Astrocyte of the spinal cord (primary cell): ENCODE measurements around the gene TAP2.
"Not testable (repeated sequence)": the region's sequence is repeated elsewhere in the genome, so short reads cannot be mapped to it uniquely, and the experiment has no call there.

Experiments used
- DNase-seq: peaks from one replicate; pipeline ENCODE4 v3.0.0; 2011; ENCODE audit warnings: low read depth, low spot score
- H3K4me3 ChIP-seq: 2 replicates; pipeline ENCODE4 v1.5.1; 2011; ENCODE audit warnings: low read depth, mild to moderate bottlenecking, low read length, moderate library complexity
- in situ Hi-C: cut with HindIII; loops from 2 replicates; pipeline ENCODE4 v1.10.0; 2017; ENCODE audit warnings: low sequenced_read_pairs
- TF ChIP-seq, protein P1 (sequence below): IDR thresholded peaks from 2 replicates; pipeline ENCODE4 v1.5.1; 2012; ENCODE audit warnings: low read depth, mild to moderate bottlenecking, low read length, inconsistent platforms

TAP2 gene

GRCh38 chr6:32879691-32880090, 41.2 kb upstream of the TAP2 start:
- TF ChIP-seq, protein P1, sequence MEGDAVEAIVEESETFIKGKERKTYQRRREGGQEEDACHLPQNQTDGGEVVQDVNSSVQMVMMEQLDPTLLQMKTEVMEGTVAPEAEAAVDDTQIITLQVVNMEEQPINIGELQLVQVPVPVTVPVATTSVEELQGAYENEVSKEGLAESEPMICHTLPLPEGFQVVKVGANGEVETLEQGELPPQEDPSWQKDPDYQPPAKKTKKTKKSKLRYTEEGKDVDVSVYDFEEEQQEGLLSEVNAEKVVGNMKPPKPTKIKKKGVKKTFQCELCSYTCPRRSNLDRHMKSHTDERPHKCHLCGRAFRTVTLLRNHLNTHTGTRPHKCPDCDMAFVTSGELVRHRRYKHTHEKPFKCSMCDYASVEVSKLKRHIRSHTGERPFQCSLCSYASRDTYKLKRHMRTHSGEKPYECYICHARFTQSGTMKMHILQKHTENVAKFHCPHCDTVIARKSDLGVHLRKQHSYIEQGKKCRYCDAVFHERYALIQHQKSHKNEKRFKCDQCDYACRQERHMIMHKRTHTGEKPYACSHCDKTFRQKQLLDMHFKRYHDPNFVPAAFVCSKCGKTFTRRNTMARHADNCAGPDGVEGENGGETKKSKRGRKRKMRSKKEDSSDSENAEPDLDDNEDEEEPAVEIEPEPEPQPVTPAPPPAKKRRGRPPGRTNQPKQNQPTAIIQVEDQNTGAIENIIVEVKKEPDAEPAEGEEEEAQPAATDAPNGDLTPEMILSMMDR: no peak
- DNase-seq: no peak
- in situ Hi-C loops: no loop called here
- H3K4me3 ChIP-seq: no peak overlapping the region

DNA sequence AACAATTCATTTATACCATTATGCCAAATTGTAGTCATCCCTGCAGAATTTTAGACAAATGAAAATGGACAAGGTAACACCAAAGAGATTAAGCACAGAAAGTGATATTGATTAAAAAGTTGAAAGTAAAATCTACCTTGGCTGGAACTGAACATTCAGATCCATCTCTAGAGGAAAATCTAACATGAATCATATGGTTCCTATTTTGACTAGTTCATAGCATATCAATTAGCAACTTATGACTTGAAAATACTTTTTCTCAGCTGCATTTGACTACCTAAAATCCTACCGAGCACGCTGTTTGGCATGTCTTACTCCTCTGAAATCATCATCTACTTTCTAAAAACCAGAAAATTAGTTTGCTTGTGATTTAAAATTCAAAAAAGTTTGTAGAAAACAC, 38.1 kb upstream of the TAP2 start:
- TF ChIP-seq, protein P1: no peak
- H3K4me3 ChIP-seq: no peak overlapping the region
- in situ Hi-C loops: no loop called here
- no peak for DNase-seq

DNA sequence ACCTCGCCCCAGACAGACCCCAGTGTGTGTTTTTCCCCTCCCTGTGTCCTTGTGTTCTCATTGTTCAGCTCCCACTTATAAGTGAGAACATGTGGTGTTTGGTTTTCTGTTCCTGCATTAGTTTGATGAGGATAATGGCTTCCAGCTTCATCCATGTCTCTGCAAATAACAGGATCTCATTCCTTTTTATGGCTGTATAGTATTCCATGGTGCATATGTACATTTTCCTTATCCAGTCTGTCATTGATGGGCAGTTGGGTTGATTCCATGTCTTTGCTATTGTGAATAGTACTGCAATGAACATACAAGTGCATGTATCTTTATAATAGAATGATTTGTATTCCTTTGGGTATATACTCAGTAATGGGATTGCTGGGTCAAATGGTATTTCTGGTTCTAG, 35.4 kb upstream of the TAP2 start:
- H3K4me3 ChIP-seq, in situ Hi-C loops, DNase-seq: not testable (repeated sequence)

DNA sequence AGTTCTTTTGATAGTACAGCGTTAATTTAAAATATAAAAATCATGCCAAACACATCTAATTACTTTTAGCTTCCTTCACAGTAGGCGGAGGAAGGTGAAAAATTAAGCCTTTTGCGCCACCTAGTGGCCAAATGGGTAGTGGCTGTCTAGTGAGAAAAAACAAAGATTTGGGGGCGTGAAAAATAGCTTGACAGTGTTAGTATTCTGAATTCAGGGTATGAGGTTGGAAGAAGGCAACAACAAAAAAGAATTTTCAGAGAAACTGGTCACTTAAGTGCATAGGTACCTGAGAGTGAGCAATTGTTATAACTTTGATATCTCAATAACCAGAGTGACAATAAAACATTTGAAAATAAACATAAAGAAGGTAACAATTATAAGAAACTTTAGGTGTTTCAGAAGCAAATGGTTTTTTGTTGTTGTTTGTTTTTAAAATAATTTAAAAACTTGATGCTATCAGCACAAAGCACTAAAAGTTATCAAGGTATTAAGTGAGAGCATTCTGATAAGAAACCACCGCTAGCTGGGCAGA, 29.8 kb upstream of the TAP2 start:
- no peak overlapping the region for H3K4me3 ChIP-seq
- TF ChIP-seq, protein P1: peak; percentile 80
- DNase-seq: peak; percentile 74
- in situ Hi-C loops: no loop called here

- TF ChIP-seq, protein P1: no peak
- no peak for DNase-seq
- no peak overlapping the region for H3K4me3 ChIP-seq
- in situ Hi-C loops: no loop called here
These were observed 29.2 kb upstream of the TAP2 start for GRCh38 chr6:32867554-32868256.

DNA sequence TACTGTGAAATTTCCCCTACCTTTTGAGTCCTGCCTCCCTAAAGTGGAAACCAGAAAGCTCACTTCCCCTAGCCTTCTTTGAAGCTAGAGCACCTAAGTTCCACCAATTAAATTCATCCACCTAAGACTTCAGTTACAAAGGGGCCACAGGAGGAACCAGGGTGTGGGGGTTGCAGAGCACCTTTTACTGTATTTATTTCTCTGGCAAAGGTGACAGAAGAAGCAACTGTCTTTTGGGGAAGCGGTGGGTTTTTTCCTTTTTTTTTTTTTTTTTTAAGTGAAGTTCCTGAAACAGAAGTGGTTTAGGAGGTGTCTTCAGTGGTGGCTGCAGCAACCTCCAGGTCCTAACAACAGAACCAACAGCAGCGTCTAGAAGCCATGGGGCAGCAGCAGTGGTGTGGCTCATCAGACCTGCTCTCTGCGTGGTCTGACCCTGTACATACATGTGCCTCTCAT, 28.5 kb upstream of the TAP2 start:
- in situ Hi-C loops: no loop called here
- TF ChIP-seq, protein P1: no peak
- no peak overlapping the region for H3K4me3 ChIP-seq
- no peak for DNase-seq

- H3K4me3 ChIP-seq: no peak overlapping the region
- DNase-seq: no peak
- TF ChIP-seq, protein P1: no peak
- in situ Hi-C loops: no loop called here
These were observed 27.3 kb upstream of the TAP2 start for GRCh38 chr6:32865724-32866443.
